ENCODE measurements around the gene KHDRBS2. TPM values are rescaled to one million over a fixed set of nuclear protein-coding genes. Genes with fewer than 3 reads are reported as not detected.

KHDRBS2 gene
- total RNA-seq, 1 donor from 2014 or later, result 1.7 TPM

GRCh38 chr6:62265906-62266525 is 20.0 kb downstream of the KHDRBS2 start:
- H3K9me3 ChIP-seq, result no peaks in the 10 kb centered on the region
- no peak for DNase-seq (ENCODE audit: extremely low spot score in 2 of 2)
- no peak overlapping the region for H3K27ac ChIP-seq
- TF ChIP-seq POLR2A (IDR thresholded peaks at IDR 0.05), result no peak
- no peak for TF ChIP-seq POLR2AphosphoS5 (IDR thresholded peaks at IDR 0.05; ENCODE audit: insufficient read depth in 1 of 2, low read depth in 1 of 2)
- H3K4me3 ChIP-seq, result no peak overlapping the region
- intact Hi-C loops (cut with DNase I), result no loop called here
- H3K27me3 ChIP-seq, result no peaks in the 10 kb centered on the region
- H3K36me3 ChIP-seq, result no peaks in the 10 kb centered on the region
- no peaks in the 10 kb centered on the region for H3K4me1 ChIP-seq

- Histone ChIP-seq H3K4me1 (no peaks in the 10 kb centered on the region), H3K27ac (no peak overlapping the region), H3K9me3 (no peaks in the 10 kb centered on the region), H3K36me3 (no peaks in the 10 kb centered on the region), H3K4me3 (no peak overlapping the region), H3K27me3 (no peaks in the 10 kb centered on the region)
- TF ChIP-seq, protein P1, sequence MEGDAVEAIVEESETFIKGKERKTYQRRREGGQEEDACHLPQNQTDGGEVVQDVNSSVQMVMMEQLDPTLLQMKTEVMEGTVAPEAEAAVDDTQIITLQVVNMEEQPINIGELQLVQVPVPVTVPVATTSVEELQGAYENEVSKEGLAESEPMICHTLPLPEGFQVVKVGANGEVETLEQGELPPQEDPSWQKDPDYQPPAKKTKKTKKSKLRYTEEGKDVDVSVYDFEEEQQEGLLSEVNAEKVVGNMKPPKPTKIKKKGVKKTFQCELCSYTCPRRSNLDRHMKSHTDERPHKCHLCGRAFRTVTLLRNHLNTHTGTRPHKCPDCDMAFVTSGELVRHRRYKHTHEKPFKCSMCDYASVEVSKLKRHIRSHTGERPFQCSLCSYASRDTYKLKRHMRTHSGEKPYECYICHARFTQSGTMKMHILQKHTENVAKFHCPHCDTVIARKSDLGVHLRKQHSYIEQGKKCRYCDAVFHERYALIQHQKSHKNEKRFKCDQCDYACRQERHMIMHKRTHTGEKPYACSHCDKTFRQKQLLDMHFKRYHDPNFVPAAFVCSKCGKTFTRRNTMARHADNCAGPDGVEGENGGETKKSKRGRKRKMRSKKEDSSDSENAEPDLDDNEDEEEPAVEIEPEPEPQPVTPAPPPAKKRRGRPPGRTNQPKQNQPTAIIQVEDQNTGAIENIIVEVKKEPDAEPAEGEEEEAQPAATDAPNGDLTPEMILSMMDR (IDR thresholded peaks at IDR 0.05), result no peak
- TF ChIP-seq POLR2A (IDR thresholded peaks at IDR 0.05) (no peak), POLR2AphosphoS5 (IDR thresholded peaks at IDR 0.05; ENCODE audit: insufficient read depth in 1 of 2, low read depth in 1 of 2) (no peak)
- intact Hi-C loops (cut with DNase I), result no loop called here
- no peak for DNase-seq (ENCODE audit: extremely low spot score in 2 of 2)
Measured at GRCh38 chr6:62262283-62262682, 23.7 kb downstream of the KHDRBS2 start.

GRCh38 chr6:62246087-62246486 is 39.9 kb downstream of the KHDRBS2 start:
- Histone ChIP-seq H3K36me3 (no peaks in the 10 kb centered on the region), H3K4me1 (no peaks in the 10 kb centered on the region), H3K27ac (no peak overlapping the region), H3K9me3 (no peaks in the 10 kb centered on the region), H3K27me3 (no peaks in the 10 kb centered on the region), H3K4me3 (no peak overlapping the region)
- no peak for TF ChIP-seq POLR2A (IDR thresholded peaks at IDR 0.05)
- TF ChIP-seq POLR2AphosphoS5 (IDR thresholded peaks at IDR 0.05; ENCODE audit: insufficient read depth in 1 of 2, low read depth in 1 of 2), result no peak
- no peak for DNase-seq (ENCODE audit: extremely low spot score in 2 of 2)
- intact Hi-C loops (cut with DNase I), result no loop called here

DNA sequence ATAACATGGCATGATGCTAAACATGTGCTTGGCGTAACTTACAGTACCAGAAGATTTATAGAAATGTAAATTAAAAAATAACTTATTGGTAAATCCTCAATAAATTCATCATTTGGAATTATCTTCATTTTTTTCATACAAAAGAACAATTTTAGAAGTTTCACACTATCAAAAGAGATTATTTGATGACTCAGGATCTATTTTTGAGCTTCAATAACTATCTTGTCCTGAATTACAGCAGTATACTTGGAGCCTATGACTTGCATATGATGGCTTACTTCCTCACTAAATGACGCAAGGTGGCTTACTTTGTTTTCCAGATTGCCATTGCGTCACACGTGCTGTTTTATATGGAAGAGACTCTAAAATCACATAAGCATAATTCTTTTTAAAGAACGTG is 49.2 kb downstream of the KHDRBS2 start:
- Histone ChIP-seq H3K4me3 (no peak overlapping the region), H3K27me3 (no peaks in the 10 kb centered on the region), H3K9me3 (no peaks in the 10 kb centered on the region), H3K36me3 (no peaks in the 10 kb centered on the region), H3K27ac (no peak overlapping the region), H3K4me1 (no peaks in the 10 kb centered on the region)
- TF ChIP-seq, protein P1 (IDR thresholded peaks at IDR 0.05), result no peak
- no peak for TF ChIP-seq POLR2A (IDR thresholded peaks at IDR 0.05)
- TF ChIP-seq POLR2AphosphoS5 (IDR thresholded peaks at IDR 0.05; ENCODE audit: insufficient read depth in 1 of 2, low read depth in 1 of 2), result no peak
- no peak for DNase-seq (ENCODE audit: extremely low spot score in 2 of 2)
- intact Hi-C loops (cut with DNase I), result no loop called here

- no peaks in the 10 kb centered on the region for H3K27me3 ChIP-seq
- TF ChIP-seq POLR2AphosphoS5 (IDR thresholded peaks at IDR 0.05; ENCODE audit: insufficient read depth in 1 of 2, low read depth in 1 of 2) (no peak), POLR2A (IDR thresholded peaks at IDR 0.05) (no peak)
- TF ChIP-seq, protein P1 (IDR thresholded peaks at IDR 0.05), result no peak
- intact Hi-C loops (cut with DNase I), result no loop called here
- no peak overlapping the region for H3K4me3 ChIP-seq
- no peaks in the 10 kb centered on the region for H3K4me1 ChIP-seq
- DNase-seq (ENCODE audit: extremely low spot score in 2 of 2), result no peak
- H3K9me3 ChIP-seq, result no peaks in the 10 kb centered on the region
- no peak overlapping the region for H3K27ac ChIP-seq
- no peaks in the 10 kb centered on the region for H3K36me3 ChIP-seq
Measured at GRCh38 chr6:62229231-62229630, 56.8 kb downstream of the KHDRBS2 start.

GRCh38 chr6:62217866-62218265 is 68.2 kb downstream of the KHDRBS2 start:
- H3K36me3 ChIP-seq, result no peaks in the 10 kb centered on the region
- intact Hi-C loops (cut with DNase I), result no loop called here
- no peaks in the 10 kb centered on the region for H3K9me3 ChIP-seq
- H3K4me1 ChIP-seq, result no peaks in the 10 kb centered on the region
- DNase-seq (ENCODE audit: extremely low spot score in 2 of 2), result no peak
- H3K27ac ChIP-seq, result no peak overlapping the region
- TF ChIP-seq POLR2A (IDR thresholded peaks at IDR 0.05), result no peak
- TF ChIP-seq, protein P1 (IDR thresholded peaks at IDR 0.05), result no peak
- no peaks in the 10 kb centered on the region for H3K27me3 ChIP-seq
- no peak overlapping the region for H3K4me3 ChIP-seq
